Neural cell (in vitro differentiated cells): ENCODE results near the gene SLC22A5. TPM values are rescaled to one million over a fixed set of nuclear protein-coding genes. Genes with fewer than 3 reads are reported as not detected.

Experiments used
- H2AFZ ChIP-seq: fragments of 200-600, 300-800 bp; sonication (generic), shearing (Covaris generic); 2 replicates; pipeline ENCODE4 v1.6.0; 2014; ENCODE audit warnings: low read depth, mild to moderate bottlenecking, antibody characterized with exemption, low read length, moderate library complexity
- H3F3A ChIP-seq: fragments of 200-600 bp; shearing (Covaris generic); 2 replicates; pipeline ENCODE4 v1.6.1; 2016; ENCODE audit warnings: mild to moderate bottlenecking, moderate library complexity, mixed read lengths, antibody characterized with exemption, low read length; ENCODE audit not compliant: insufficient read depth, poor library complexity, severe bottlenecking
- H3K27ac ChIP-seq: fragments of 200-600, 300-800 bp; sonication (generic), shearing (Covaris generic); 2 replicates; pipeline ENCODE4 v1.5.1; 2014; ENCODE audit warnings: mild to moderate bottlenecking, low read length, moderate library complexity
- H3K27me3 ChIP-seq: fragments of 300-800, 200-600 bp; sonication (generic), shearing (Covaris generic); 2 replicates; pipeline ENCODE4 v1.6.0; 2014; ENCODE audit warnings: mild to moderate bottlenecking, low read depth, low read length, moderate library complexity; ENCODE audit not compliant: insufficient read depth
- H3K36me3 ChIP-seq: fragments of 300-800, 200-600 bp; sonication (generic), shearing (Covaris generic); 2 replicates; pipeline ENCODE4 v1.5.1; 2014; ENCODE audit warnings: mild to moderate bottlenecking, antibody characterized with exemption, low read length, moderate library complexity; ENCODE audit not compliant: insufficient read depth
- H3K4me2 ChIP-seq: fragments of 300-800, 200-600 bp; sonication (generic), shearing (Covaris generic); 2 replicates; pipeline ENCODE4 v1.6.0; 2014; ENCODE audit warnings: mild to moderate bottlenecking, low read length
- H3K4me3 ChIP-seq: fragments of 300-800, 200-600 bp; sonication (generic), shearing (Covaris generic); 2 replicates; pipeline ENCODE4 v1.5.1; 2014; ENCODE audit warnings: mild to moderate bottlenecking, low read length, moderate library complexity
- H3K79me2 ChIP-seq: fragments of 200-600 bp; shearing (Covaris generic); replicated peaks from 2 replicates; pipeline ENCODE4 v1.6.0; 2014; ENCODE audit warnings: mild to moderate bottlenecking, low read length, moderate library complexity; ENCODE audit not compliant: insufficient read depth
- H3K9ac ChIP-seq: fragments of 300-800, 200-600 bp; sonication (generic), shearing (Covaris generic); 2 replicates; pipeline ENCODE4 v1.6.1; 2016; ENCODE audit warnings: mild to moderate bottlenecking, low read length, mixed read lengths
- H3K9me2 ChIP-seq: fragments of 200-600 bp; shearing (Covaris generic); 2 replicates; pipeline ENCODE4 v1.6.1; 2016; ENCODE audit warnings: mild to moderate bottlenecking, low read length, mixed read lengths; ENCODE audit not compliant: insufficient read depth
- H3K9me3 ChIP-seq: fragments of 200-600, 300-800 bp; sonication (generic), shearing (Covaris generic); 2 replicates; pipeline ENCODE4 v1.6.1; 2016; ENCODE audit warnings: mild to moderate bottlenecking, mixed run types, low read length, moderate library complexity, mixed read lengths
- H4K20me1 ChIP-seq: fragments of 200-600 bp; shearing (Covaris generic); 2 replicates; pipeline ENCODE4 v1.6.1; 2016; ENCODE audit warnings: mild to moderate bottlenecking, mixed run types; ENCODE audit not compliant: insufficient read depth
- CTCF ChIP-seq: fragments of 450-650 bp; IDR thresholded peaks from 2 replicates; pipeline ENCODE4 v1.5.1; 2014; ENCODE audit warnings: antibody characterized with exemption, mild to moderate bottlenecking, moderate library complexity; ENCODE audit not compliant: poor library complexity, severe bottlenecking
- EP300 ChIP-seq: fragments of 450-650 bp; conservative IDR thresholded peaks from 2 replicates; pipeline ENCODE4 v1.6.1; 2014; ENCODE audit warnings: antibody characterized with exemption, mild to moderate bottlenecking, moderate library complexity; ENCODE audit not compliant: poor library complexity, severe bottlenecking
- EZH2 ChIP-seq: fragments of 200-600, 300-800 bp; shearing (Covaris generic), sonication (generic); IDR thresholded peaks from 2 replicates; pipeline ENCODE4 v1.6.1; 2014; ENCODE audit warnings: antibody characterized with exemption, low read length, borderline replicate concordance, mild to moderate bottlenecking; ENCODE audit not compliant: insufficient read depth, poor library complexity, severe bottlenecking
- MXI1 ChIP-seq: fragments of 450-650 bp; conservative IDR thresholded peaks from 2 replicates; pipeline ENCODE4 v1.6.1; 2014; ENCODE audit warnings: antibody characterized with exemption, mild to moderate bottlenecking; ENCODE audit not compliant: poor library complexity, severe bottlenecking
- POLR2AphosphoS5 ChIP-seq: IDR thresholded peaks from 2 replicates; pipeline ENCODE4 v1.6.1; 2012
- RAD21 ChIP-seq: fragments of 450-650 bp; conservative IDR thresholded peaks from 2 replicates; pipeline ENCODE4 v1.6.1; 2014; ENCODE audit warnings: antibody characterized with exemption, mild to moderate bottlenecking, moderate library complexity
- SMC3 ChIP-seq: fragments of 450-650 bp; conservative IDR thresholded peaks from 2 replicates; pipeline ENCODE4 v1.6.1; 2014; ENCODE audit warnings: antibody characterized with exemption, mild to moderate bottlenecking, moderate library complexity; ENCODE audit not compliant: poor library complexity
- TAF1 ChIP-seq: IDR thresholded peaks from 2 replicates; pipeline ENCODE4 v1.6.1; 2012; ENCODE audit warnings: low read depth
- polyA plus RNA-seq: library from polyadenylated mRNA; depleted of rRNA; stranded (reverse); fragments of >200 nt; gene quantifications from 2 replicates; pipeline ENCODE4 v1.2.3, GENCODE V29; 2014
- TF ChIP-seq, protein P1 (sequence below): IDR thresholded peaks from 2 replicates; pipeline ENCODE4 v1.6.1; 2012; ENCODE audit warnings: borderline replicate concordance

The SLC22A5 gene
- polyA plus RNA-seq, 1 donor from 2014 or later: 5.5 TPM

GRCh38 chr5:132424167-132424880 is 54.8 kb downstream of the SLC22A5 start:
- Histone ChIP-seq H3K9me3 (no peaks in the 10 kb centered on the region), H3K4me2 (no peak overlapping the region), H3K36me3 (no peaks in the 10 kb centered on the region), H2AFZ (no peak overlapping the region), H3K79me2 (no peaks in the 10 kb centered on the region), H3F3A (no peaks in the 10 kb centered on the region), H3K27ac (no peak overlapping the region), H3K27me3 (no peaks in the 10 kb centered on the region), H3K9ac (no peak overlapping the region), H4K20me1 (no peaks in the 10 kb centered on the region), H3K9me2 (no peaks in the 10 kb centered on the region), H3K4me3 (no peak overlapping the region)
- TF ChIP-seq MXI1 (no peak), CTCF (no peak), EP300 (no peak), EZH2 (no peak), SMC3 (no peak), POLR2AphosphoS5 (no peak)
- TF ChIP-seq, protein P1, sequence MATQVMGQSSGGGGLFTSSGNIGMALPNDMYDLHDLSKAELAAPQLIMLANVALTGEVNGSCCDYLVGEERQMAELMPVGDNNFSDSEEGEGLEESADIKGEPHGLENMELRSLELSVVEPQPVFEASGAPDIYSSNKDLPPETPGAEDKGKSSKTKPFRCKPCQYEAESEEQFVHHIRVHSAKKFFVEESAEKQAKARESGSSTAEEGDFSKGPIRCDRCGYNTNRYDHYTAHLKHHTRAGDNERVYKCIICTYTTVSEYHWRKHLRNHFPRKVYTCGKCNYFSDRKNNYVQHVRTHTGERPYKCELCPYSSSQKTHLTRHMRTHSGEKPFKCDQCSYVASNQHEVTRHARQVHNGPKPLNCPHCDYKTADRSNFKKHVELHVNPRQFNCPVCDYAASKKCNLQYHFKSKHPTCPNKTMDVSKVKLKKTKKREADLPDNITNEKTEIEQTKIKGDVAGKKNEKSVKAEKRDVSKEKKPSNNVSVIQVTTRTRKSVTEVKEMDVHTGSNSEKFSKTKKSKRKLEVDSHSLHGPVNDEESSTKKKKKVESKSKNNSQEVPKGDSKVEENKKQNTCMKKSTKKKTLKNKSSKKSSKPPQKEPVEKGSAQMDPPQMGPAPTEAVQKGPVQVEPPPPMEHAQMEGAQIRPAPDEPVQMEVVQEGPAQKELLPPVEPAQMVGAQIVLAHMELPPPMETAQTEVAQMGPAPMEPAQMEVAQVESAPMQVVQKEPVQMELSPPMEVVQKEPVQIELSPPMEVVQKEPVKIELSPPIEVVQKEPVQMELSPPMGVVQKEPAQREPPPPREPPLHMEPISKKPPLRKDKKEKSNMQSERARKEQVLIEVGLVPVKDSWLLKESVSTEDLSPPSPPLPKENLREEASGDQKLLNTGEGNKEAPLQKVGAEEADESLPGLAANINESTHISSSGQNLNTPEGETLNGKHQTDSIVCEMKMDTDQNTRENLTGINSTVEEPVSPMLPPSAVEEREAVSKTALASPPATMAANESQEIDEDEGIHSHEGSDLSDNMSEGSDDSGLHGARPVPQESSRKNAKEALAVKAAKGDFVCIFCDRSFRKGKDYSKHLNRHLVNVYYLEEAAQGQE: no peak

DNA sequence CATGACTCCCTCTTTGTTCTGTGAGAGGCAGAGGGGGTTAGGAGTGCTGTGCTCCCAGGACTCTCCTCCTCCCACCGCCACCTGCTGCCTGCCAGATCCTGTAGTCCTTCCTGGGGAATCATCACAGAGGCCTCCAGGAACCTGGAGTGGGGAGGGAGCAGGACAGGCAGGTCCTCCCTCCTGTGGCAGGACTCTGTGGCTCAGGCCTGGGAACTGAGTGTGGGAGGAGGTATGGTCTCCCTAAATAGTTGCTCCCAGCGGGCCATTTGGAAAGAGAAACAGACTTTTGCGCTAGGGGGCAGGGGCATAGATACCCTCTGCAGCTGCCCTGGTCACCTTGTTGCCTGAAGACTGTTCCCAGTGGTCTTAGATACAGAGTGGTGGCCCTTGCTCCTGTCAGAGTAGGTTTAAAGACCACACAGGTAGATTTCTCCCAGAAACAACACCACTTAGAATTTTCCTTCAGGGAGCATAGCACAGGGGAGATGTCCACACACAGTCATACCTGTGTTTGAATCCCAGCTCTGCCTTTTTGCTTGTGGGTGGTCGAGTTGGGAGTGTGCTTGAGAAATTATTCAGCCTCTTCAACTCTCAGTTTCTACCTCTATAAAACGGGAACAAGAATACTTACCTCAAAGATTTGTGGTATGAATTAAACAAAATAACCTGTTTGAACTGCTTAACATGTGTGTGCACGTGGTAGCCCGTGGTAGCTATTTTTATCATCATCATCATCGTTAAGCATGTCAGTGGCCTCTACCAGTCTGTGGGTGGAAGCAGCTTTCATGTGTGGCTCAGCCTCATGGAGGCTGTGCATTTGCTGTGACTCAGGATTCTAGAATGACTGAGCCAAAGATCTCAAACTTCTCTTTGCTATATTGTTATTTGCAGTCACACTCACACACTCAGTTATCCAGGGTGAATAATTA is 55.8 kb downstream of the SLC22A5 start:
- no peak overlapping the region for H3K9ac ChIP-seq
- no peaks in the 10 kb centered on the region for H4K20me1 ChIP-seq
- no peak overlapping the region for H2AFZ ChIP-seq
- H3K4me2 ChIP-seq: no peak overlapping the region
- no peaks in the 10 kb centered on the region for H3K9me2 ChIP-seq
- no peaks in the 10 kb centered on the region for H3K36me3 ChIP-seq
- TF ChIP-seq POLR2AphosphoS5: no peak
- TF ChIP-seq TAF1: no peak
- no peak for TF ChIP-seq CTCF
- no peak for TF ChIP-seq EZH2
- TF ChIP-seq RAD21: no peak
- TF ChIP-seq MXI1: no peak
- TF ChIP-seq EP300: no peak
- TF ChIP-seq, protein P1: no peak
- TF ChIP-seq SMC3: no peak
- H3K9me3 ChIP-seq: no peaks in the 10 kb centered on the region
- H3F3A ChIP-seq: no peaks in the 10 kb centered on the region
- no peaks in the 10 kb centered on the region for H3K27me3 ChIP-seq
- no peak overlapping the region for H3K4me3 ChIP-seq
- no peak overlapping the region for H3K27ac ChIP-seq
- no peaks in the 10 kb centered on the region for H3K79me2 ChIP-seq
